AG04449 (cell line): ENCODE results near the gene PINLYP.

Experiments used
- CTCF ChIA-PET: fragments of 350-600 bp; formaldehyde crosslinking; extraction: SDS; loops from one replicate; lab custom pipeline; 2021; ENCODE audit warnings: antibody characterized with exemption; lab: Yijun Ruan, JAX
- POLR2A ChIA-PET: fragments of 400-600, 350-600 bp; formaldehyde crosslinking; extraction: SDS; loops from one replicate; lab custom pipeline; 2020; ENCODE audit warnings: antibody characterized with exemption, inconsistent platforms; lab: Yijun Ruan, JAX
- DNase-seq: peaks from one replicate; pipeline ENCODE4 v3.0.0-alpha.2; 2010; ENCODE audit warnings: low read depth, low spot score
- H3K4me3 ChIP-seq: 2 replicates; pipeline ENCODE4 v1.5.1; 2011; ENCODE audit warnings: low read depth, mild to moderate bottlenecking, control low read depth, low read length
- CTCF ChIP-seq: IDR thresholded peaks from one replicate; pipeline ENCODE4 v1.5.1; 2011; ENCODE audit warnings: mild to moderate bottlenecking, moderate library complexity, low read length, control low read depth, inconsistent platforms; ENCODE audit not compliant: insufficient read depth; ENCODE audit errors: missing control alignments

Gene PINLYP

GRCh38 chr19:43572171-43572588, 3.4 kb upstream of the PINLYP start:
- POLR2A ChIA-PET = no interaction called here
- CTCF ChIA-PET = interaction anchor here (0.9 to 2.6 kb wide), 5 partner anchors 8 to 125 kb away, joined by 3 to 16 read pairs (median 4); no protein-coding TSS in a partner anchor
- H3K4me3 ChIP-seq = no peak overlapping the region
- no peak for DNase-seq
- no peak for TF ChIP-seq CTCF

- no peak for DNase-seq
- H3K4me3 ChIP-seq = peak overlapping the region; percentile 92
- ChIA-PET CTCF (interaction anchor here (0.8 to 2.7 kb wide), 6 partner anchors 9 to 127 kb away, joined by 3 to 21 read pairs (median 4); no protein-coding TSS in a partner anchor), POLR2A (interaction anchor here (0.7 to 0.8 kb wide), 2 partner anchors 10 to 20 kb away, joined by 3 to 4 read pairs; no protein-coding TSS in a partner anchor)
- TF ChIP-seq CTCF = no peak
Observed at GRCh38 chr19:43574424-43575155, 1.0 kb upstream of the PINLYP start.

GRCh38 chr19:43575955-43576878, 616 bp downstream of the PINLYP start:
- no peak for TF ChIP-seq CTCF
- POLR2A ChIA-PET = no interaction called here
- DNase-seq = no peak
- CTCF ChIA-PET = interaction anchor here (1.0 to 2.7 kb wide), 4 partner anchors 18 to 21 kb away, joined by 3 to 21 read pairs (median 15); no protein-coding TSS in a partner anchor
- peak overlapping the region; percentile 92 for H3K4me3 ChIP-seq

GRCh38 chr19:43578787-43579186, 3.2 kb downstream of the PINLYP start:
- TF ChIP-seq CTCF = no peak
- no peak for DNase-seq
- ChIA-PET CTCF (interaction anchor here (1.2 to 2.4 kb wide), 2 partner anchors 16 to 24 kb away, joined by 3 to 10 read pairs; no protein-coding TSS in a partner anchor), POLR2A (no interaction called here)
- H3K4me3 ChIP-seq = no peak overlapping the region

- no peak for DNase-seq
- no peak overlapping the region for H3K4me3 ChIP-seq
- no peak for TF ChIP-seq CTCF
- CTCF ChIA-PET = interaction anchor here (0.7 to 8.7 kb wide), 2 partner anchors 13 to 26 kb away, joined by 3 to 68 read pairs; partner anchors contain the start of genes IRGQ and ZNF576
- POLR2A ChIA-PET = no interaction called here
Observed at GRCh38 chr19:43581467-43581866, 5.9 kb downstream of the PINLYP start.
